ENCODE data around the gene NRSN2.
A peak's percentile ranks its signal among the peaks of the same experiment; 100 is the strongest.

NRSN2 gene

GRCh38 chr20:346640-347316, at the start of gene NRSN2:
TSS of gene NRSN2 (plus strand) at chr20:347111. CDS start at chr20:349644, 2,533 bp downstream.
- DNase-seq: peak; percentile 19

- peak; percentile 43 for DNase-seq
Observed at GRCh38 chr20:297925-298775, 48.8 kb upstream of the NRSN2 start.

DNA sequence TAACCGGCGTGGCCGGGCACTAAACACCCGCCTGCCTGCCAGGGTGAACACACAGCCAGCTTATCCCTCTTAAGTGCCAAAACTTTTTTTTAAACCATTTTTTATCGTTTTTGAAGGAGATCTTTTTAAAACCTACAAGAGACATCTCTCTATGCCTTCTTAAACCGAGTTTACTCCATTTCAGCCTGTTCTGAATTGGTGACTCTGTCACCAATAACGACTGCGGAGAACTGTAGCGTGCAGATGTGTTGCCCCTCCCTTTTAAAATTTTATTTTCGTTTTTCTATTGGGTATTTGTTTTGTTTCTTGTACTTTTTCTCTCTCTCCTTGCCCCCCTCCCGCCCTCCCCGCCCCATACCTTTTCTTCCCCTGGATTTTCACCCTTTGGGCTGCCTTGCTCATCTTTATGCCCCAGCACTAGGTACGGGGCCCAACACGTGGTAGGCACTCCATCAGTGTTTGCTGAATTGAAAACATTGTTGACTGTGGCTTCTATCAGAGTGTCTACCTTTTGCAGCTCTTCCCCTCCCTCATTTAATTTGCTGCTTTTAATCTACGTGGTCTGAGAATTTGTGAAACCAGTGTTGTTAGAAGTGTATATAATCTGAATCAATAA, 48.0 kb upstream of the NRSN2 start:
- no peak for DNase-seq

- DNase-seq: no peak
Observed at GRCh38 chr20:300345-300990, 46.4 kb upstream of the NRSN2 start.

- DNase-seq: no peak
Observed at GRCh38 chr20:301886-302848, 44.7 kb upstream of the NRSN2 start.

DNA sequence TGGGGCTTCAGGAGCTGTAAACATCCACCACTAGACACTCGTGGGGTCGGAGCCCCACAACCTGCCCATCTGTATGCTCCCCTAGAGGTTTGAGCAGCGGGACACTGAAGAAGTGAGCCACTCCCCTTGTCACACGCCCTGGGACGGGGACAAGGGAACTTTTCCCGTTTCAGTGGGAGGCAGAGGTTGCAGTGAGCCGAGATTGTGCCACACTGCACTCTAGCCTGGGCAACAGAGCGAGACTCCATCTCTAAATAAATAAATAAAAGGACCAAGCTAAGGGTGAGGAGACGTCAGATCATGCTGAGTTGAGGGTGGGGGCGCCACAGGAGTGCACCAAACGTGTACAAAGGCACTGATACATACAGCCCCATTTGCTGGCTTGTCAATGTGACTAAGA, 41.2 kb upstream of the NRSN2 start:
- no peak for DNase-seq

GRCh38 chr20:308427-309038, 38.4 kb upstream of the NRSN2 start:
- DNase-seq: no peak

DNA sequence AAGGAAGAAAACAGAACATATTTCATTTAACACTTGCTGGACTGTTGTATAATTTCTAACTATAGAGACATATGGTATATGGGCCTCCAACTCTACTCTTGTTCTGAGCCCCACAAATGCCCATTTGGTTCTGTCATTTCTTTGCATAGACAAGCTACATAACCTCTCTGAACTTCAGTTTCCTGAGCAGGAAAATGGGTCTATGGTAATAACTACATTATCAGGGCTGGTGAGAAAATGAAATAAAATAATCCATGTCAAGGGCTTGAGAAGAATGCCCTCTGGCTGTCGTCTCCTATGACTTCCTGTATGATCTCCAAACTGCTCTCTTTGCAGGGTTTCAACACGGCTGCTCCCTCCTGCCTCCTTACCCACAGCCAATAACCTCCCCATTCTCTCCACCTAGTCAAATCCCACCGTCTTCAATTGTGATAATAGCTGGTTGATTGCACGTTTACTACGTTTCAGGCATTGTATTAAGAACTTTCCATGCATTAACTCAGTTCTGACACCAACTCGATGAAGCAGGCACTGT, 37.5 kb upstream of the NRSN2 start:
- DNase-seq: no peak

- peak; percentile 92 for DNase-seq
Observed at GRCh38 chr20:309841-310644, 36.9 kb upstream of the NRSN2 start.

DNA sequence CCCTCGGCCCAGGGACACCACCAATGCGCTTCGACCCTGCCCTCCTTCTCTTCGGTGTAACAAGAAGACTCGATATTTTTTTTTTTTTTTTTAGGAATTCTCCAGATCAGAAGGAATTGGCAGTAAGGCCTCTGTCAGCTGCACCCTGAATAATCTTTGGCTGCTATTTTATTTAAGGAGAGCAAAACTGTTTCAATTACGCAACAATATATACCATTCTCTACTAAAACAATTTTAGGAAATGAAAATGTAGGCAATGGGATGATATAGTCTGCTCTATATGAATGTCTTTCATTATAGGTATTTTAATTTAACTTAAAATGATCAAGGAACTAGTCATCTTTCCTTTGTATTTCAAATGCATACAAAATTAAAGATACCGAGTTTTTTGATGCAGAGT, 36.3 kb upstream of the NRSN2 start:
- DNase-seq: no peak

DNA sequence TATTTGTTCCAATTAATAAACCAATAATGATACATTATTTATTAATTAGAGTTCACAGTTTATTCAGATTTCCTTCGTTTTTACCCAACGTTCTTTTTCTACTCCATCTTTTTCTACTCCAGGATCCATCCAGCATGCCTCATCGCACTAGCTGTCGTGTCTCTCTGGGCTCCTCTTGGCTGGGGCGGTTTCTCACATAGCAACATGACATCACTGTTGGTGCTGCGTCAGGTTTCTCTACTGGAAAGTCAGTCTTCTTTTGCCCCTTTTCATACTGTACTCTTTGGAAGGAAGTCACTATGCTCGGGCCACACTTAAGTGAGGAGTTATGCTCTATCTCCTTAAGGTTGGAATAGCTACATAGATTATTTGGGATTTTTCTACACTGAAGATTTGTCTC, 35.3 kb upstream of the NRSN2 start:
- DNase-seq: no peak

GRCh38 chr20:312067-312466, 34.8 kb upstream of the NRSN2 start:
- no peak for DNase-seq

DNA sequence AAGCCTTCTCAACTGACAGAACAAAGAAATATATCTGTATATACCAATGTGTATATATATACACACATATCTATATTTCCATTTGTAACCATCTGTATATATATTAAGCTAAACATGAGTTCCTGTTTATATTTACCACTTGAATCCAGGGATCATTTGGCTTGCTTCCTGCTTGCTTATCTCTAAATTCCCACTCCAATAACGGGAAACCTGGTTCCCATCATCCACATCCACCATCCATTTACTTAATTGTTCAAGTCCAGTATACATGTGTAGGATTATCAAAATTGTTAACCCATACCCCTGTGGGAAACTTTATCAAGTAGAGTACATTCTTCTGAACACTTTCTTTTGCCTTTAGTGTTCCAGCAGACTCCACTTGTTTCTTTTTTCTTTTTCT, 34.0 kb upstream of the NRSN2 start:
- no peak for DNase-seq

DNA sequence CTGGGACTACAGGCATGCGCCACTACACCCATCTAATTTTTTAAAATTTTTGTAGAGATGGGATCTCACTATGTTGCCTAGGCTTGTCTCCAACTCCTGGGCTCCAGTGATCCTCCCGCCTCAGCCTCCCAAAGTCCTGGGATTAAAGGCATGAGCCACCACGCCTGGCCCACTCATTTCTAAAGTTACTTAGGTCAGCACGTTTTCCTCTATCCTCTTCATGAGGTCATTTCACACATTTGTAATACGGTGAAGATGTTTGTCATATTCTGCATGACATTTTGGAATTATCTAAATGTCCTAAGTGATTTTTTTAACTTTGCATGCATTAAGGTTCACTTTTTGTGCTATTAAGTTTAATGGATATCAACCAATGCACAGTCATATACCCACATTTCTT, 33.5 kb upstream of the NRSN2 start:
- DNase-seq: no peak

- no peak for DNase-seq
Observed at GRCh38 chr20:313948-314347, 33.0 kb upstream of the NRSN2 start.

- no peak for DNase-seq
Observed at GRCh38 chr20:316316-317068, 30.4 kb upstream of the NRSN2 start.

DNA sequence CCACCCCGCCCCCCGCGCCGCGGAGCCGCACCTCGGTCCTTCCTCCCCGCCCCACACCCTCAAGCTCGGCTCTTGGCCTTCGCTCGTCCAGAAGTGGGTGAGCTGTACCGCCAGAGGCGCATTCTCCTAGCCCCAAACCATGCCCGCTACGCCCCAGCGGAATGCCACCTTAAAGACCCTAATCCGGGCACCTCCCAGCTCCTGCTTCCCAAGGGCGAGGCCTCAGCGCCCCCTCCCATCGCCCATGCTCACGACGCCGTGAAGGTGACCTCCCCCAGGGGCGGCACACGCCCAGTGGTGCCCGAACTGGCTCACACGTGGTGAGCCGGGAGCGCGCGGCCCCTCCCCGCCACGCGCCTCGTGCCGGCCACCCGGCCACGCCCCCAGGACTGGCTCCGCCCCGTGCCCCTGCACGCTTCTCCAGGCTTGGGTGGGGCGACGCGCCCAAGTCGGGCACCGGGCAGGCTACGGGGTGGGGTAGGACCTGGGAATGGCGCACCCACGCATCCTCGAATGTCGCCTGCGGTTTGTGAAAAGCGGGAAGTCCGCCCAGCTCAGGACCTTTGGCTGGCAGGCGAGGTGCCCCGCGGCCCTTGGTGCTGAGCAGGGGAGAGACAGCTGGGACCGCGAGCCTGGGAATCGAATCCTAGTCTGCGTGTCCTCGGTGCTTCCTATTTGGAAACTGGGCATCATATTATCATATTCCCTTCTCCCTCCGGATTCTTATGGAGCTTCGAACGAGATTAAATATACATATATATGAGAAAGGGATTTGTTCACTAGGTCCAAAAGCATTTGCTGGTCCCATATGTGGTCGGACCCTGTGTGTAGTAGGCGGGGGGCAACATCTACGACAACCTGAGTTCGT, 22.5 kb upstream of the NRSN2 start:
- peak; percentile 85 for DNase-seq

GRCh38 chr20:325045-325888, 21.6 kb upstream of the NRSN2 start, which contains the start of gene SOX12:
TSS of gene SOX12 (plus strand) at chr20:325552. CDS start at chr20:325925, 373 bp downstream.
- peak; percentile 94 for DNase-seq
